CD4-positive, alpha-beta T cell treated with Interleukin-12 subunit alpha and Interleukin-12 subunit beta, for 1 hour (primary cell): ENCODE measurements around the gene SLC44A1.

Experiments
- DNase-seq: peaks from one replicate; pipeline ENCODE4 v3.0.0-alpha.2; 2020

The SLC44A1 gene

DNA sequence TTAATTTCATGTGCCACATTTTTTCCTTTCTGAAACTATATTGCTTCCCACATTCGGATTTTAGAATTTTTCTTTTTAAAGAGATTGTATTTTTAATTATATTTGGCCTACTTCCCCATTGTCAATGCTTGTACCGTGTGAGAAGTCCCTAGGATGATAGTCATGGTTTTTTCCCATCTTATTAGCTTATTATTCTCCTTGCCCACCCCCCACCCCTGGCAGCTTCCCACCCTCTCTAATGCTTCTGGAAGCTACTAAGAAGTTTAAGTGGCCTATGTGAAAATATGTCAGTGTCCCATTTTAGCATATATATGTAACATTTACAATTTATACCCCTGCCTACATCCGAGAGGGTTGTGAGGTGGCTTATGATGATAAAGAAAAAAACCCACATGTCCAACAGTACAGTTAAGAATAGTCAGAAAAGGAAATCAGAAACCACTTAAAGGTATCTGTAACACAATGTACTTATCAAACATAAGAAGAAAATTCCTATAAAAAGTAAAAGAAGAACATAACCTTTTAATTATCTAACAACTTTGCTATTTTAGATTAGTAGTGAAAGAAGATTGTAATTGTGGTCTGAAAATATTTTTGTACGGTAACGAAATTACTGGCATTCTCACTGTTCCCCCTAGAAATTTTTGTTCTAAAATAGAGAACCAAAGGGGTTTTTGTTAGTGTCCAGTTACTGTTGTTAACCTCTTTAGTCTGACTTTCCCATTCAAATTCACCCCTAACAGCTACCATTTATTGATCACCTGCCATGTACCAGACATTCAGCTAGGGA, 62.1 kb downstream of the SLC44A1 start:
- no peak for DNase-seq

DNA sequence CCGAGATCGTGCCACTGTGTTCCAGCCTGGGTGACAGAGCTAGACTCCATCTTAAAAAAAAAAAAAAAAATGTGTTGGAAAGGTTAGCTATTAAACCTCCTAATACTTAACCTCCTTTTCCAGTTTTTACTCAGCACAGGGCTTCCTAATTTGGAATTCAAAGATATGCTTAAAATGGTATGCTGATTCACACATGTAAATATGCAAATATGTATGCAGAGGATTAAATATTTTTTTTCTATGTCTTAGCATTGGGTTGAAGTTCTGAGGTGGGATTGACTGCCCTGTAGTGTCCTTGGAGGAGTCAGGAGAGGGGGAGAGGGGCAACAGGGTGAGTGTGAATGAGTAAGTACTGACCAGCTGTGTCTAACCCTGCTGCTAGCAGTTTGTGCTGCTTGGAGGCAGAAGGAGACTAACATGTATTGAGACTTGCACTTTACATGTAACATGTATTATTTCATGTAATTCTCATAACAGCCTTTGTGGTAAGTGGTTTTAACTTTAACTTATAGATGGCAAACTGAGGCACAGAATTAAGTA, 63.2 kb downstream of the SLC44A1 start:
- no peak for DNase-seq

DNA sequence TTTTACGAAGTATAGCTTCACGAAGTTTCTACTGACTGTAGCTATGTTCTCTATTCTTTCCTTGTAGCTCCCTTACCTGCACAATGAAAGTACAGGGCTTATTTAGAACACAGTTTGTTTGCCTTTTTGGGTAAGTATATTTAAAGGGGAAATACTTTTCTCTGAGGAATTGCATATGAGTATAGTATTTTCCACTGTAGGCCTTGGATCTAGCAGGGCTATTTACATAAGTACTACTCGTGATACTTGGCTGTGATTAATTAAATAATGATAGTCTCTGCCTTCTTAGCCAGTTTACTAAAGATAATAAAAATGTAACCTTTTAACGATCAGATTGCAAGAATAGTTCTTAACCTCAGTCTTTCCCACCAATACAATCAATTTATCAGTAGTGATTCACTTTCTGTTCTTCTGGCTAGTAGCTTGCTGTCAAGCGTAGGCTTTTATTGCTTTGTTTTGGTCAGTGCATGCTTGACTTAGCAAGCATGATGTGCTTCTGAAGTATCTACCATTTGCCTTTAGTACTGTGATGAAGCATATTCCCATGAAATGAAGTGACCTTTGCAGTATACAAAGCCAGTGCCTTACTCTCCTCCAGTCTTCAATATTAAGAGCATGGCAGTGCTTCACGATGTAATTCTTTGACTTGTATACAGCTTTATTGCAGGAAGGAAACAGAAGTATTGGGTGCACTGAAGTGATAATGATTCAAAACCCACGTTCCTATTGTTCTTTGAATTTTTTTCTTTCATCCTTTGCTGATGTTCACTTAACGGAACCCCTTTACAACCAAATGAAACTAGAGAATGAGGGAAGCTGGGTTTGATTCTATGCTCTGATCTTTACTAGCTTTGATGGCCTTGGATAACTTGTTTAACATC, 64.2 kb downstream of the SLC44A1 start:
- DNase-seq = no peak

DNA sequence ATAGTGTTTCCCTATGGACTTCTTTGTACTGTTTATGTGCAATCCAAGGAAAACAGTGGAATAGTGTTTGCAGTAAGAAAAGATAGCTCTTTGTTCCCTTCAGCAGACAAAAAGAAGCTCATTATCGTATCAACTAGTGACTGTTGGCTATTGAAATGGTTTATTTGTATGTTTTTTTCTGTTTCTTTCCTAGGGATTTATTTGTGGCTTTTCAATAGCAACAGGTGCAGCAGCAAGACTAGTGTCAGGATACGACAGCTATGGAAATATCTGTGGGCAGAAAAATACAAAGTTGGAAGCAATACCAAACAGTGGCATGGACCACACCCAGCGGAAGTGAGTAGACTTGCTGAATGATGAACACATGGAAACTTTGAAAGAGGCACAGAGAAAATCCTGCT, 65.1 kb downstream of the SLC44A1 start:
- DNase-seq = no peak

- DNase-seq = no peak
Measured at GRCh38 chr9:105311306-105311705, 66.9 kb downstream of the SLC44A1 start.

- DNase-seq = no peak
Measured at GRCh38 chr9:105313238-105313637, 68.8 kb downstream of the SLC44A1 start.

- DNase-seq = no peak
Measured at GRCh38 chr9:105316703-105317102, 72.3 kb downstream of the SLC44A1 start.

GRCh38 chr9:105318729-105319191, 74.3 kb downstream of the SLC44A1 start:
- DNase-seq = no peak

GRCh38 chr9:105319202-105319813, 74.9 kb downstream of the SLC44A1 start:
- no peak for DNase-seq

GRCh38 chr9:105320568-105320967, 76.1 kb downstream of the SLC44A1 start:
- no peak for DNase-seq

DNA sequence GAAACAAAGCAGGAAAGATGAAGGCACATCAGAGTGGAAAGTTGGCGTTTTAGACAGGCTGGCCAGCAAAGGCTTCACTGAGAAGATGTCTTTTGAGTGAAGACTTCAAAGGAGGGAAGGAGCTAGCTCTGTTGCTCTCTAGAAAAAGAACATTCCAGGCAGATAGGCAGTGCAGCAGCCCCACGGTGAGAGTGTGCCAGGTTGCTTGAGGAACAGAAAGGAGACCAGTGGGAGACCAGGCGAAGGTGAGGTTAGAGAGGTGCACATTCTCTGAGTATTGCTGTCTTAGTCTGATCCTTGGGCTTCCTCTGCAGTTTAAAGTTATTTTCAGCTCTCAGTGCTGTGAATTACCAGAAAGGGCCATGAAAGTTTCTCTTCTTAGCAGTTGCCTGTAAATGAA, 83.8 kb downstream of the SLC44A1 start:
- no peak for DNase-seq

DNA sequence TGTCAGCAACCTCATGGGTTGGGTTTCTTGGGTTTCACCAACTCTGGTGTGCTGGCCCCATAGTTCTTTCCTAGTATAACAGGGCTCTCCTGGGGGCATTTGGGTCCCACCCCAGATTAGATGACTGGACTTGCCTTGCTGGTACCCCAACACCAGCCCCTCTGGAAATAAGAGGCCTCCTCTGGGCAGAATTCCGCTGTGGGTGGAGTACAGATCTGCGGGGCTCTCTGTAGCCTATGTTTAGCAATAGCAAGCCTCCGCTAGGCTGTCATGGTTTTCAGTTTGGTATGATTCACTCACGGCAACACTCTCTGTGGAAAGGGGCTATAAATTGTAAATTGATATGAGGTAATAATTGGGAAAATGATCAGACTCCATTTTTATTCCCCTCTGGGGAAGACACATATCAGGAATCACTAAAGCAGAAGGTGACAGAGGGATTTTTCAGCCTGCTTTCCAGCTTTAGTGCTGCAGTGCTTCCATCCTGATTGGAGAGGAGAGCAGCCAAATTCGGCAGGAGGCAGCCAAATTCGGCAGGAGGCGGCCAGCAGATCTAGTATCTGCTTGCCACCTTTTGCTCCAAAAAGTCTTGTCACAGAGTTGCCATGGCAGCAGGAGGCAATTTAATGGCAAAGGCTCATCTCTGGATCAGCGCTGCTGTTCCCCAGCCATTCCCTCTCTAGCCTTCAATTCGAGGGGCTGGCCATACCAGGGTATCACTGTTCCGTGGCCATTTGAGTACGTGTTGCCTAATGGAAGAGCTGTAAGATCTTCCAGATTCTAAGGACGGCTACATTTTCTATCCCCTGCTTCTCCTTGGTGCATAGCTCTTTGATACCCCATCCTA, 84.6 kb downstream of the SLC44A1 start:
- no peak for DNase-seq

GRCh38 chr9:105329719-105330062, 85.2 kb downstream of the SLC44A1 start:
- DNase-seq = no peak

- DNase-seq = no peak
Measured at GRCh38 chr9:105330201-105330600, 85.8 kb downstream of the SLC44A1 start.

DNA sequence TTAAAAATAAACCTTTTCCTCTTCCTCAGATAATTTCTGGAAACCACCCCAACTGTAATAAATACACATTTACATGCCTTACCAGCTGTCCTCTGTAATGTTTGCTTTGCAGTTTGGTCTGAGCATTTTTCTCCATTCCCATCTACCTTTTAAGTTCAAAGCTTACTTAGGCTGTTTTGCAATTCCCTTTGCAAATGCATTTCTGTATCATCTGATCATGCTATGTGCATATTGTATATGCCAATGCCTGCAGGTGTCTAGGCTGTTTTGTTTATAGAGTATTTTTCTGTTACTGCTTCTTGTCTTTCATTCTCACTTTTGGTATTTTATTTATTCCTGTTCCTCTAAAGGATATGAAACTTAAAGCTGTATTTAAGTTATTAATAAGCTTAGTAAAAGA, 86.3 kb downstream of the SLC44A1 start:
- DNase-seq = no peak

GRCh38 chr9:105331160-105331559, 86.7 kb downstream of the SLC44A1 start:
- DNase-seq = no peak

GRCh38 chr9:105331755-105332154, 87.3 kb downstream of the SLC44A1 start:
- no peak for DNase-seq

DNA sequence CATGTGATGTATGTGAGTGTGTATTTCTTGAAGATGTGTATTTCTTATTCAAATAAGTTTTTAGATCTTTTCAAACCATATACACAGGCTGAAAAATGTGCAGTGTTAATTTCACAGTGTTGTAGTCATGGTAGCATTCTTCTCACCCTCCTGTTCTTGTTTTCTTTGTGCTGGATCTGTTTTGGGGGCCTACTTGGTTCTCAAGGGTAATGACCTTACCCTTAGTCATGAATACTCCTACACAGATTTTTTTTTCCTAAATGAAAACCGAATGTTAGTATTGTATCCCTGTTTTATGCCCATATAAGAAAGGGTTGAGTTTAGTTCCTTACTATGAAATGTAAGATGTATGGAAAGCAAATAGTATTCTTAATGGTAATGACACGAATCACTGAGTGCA, 88.0 kb downstream of the SLC44A1 start:
- no peak for DNase-seq

DNA sequence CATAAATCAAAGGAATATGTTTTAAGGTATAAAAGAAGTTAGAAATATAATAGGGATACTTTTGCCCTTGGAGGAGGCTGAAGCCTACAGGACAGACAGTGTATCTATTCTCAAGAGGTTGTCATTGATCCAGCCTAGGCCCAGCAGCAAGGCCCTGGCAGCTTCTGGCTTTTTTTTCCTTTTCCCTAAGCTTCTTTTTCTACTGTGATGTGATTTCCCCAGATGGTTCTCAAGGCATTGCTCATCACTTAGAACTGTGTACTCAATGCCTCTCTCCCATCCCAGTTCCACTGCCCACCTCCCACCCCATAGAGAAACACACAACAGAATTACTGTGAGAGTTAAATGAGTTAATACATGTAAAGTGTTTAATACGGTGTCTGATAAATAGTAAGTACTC, 88.6 kb downstream of the SLC44A1 start:
- no peak for DNase-seq

- DNase-seq = no peak
Measured at GRCh38 chr9:105333811-105334210, 89.4 kb downstream of the SLC44A1 start.

DNA sequence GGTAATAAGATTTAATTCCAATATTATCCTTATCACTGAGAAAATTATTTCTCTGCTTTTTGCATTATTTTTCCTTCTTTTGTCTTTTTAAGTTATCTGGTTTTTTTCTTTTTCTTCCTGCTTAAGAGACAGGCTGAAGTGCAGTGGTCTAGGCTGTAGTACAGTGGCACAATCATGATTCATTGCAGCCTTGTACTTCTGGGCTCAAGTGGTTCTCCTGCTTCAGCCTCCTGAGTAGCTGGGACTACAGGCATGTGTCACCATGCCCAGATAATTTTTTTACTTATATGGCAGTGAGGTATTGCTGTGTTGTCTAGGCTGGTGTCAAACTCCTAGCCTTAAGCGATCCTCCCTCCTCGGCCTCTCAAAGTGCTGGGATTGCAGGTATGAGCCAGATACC, 93.9 kb downstream of the SLC44A1 start:
- no peak for DNase-seq

DNA sequence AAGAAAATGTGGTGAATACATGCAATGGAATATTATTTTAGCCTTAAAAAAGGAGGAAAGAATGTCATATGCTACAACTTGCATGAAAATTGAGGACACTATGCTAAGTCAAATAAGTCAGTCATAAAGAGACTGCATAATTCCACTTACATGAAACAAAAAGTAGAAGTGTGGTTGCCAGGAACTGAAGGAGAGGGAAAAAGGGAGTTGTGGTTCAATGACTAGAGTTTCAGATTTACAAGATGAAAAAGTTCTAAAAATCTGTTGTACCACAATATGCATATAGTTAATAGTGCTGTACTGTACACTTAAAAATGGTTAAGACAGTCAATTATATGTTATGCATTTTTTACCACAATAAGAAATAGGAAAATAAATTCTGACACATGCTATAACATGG, 95.4 kb downstream of the SLC44A1 start:
- no peak for DNase-seq
